Prostate gland (tissue), 2 donors: ENCODE data around the gene ZNF280B.

ENCODE experiments used
- POLR2AphosphoS5 ChIP-seq: sonication (generic); formaldehyde crosslinking; IDR thresholded peaks from one replicate; pipeline ENCODE4 v1.6.1; 2017; ENCODE audit warnings: antibody characterized with exemption
- TF ChIP-seq, protein P1 (sequence below), 4 experiments: fragments of 200-600 bp in 2 of 4; fragments of 450-650 bp in 2 of 4; sonication (generic) in 2 of 4; IDR thresholded peaks; 1 replicate in 3 of 4; 2 replicates in 1 of 4; pipeline ENCODE4 v1.5.1; 2016 to 2019; ENCODE audit warnings: antibody characterized with exemption in 4 of 4, mild to moderate bottlenecking in 2 of 4, moderate library complexity in 2 of 4

- TF ChIP-seq, protein P1, sequence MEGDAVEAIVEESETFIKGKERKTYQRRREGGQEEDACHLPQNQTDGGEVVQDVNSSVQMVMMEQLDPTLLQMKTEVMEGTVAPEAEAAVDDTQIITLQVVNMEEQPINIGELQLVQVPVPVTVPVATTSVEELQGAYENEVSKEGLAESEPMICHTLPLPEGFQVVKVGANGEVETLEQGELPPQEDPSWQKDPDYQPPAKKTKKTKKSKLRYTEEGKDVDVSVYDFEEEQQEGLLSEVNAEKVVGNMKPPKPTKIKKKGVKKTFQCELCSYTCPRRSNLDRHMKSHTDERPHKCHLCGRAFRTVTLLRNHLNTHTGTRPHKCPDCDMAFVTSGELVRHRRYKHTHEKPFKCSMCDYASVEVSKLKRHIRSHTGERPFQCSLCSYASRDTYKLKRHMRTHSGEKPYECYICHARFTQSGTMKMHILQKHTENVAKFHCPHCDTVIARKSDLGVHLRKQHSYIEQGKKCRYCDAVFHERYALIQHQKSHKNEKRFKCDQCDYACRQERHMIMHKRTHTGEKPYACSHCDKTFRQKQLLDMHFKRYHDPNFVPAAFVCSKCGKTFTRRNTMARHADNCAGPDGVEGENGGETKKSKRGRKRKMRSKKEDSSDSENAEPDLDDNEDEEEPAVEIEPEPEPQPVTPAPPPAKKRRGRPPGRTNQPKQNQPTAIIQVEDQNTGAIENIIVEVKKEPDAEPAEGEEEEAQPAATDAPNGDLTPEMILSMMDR (IDR thresholded peaks at IDR 0.05): no peak
- no peak for TF ChIP-seq POLR2AphosphoS5
Measured at GRCh38 chr22:22519591-22519990, 11.0 kb upstream of the ZNF280B start.
